Measurements from ENCODE around the gene BMPR1A.

BMPR1A gene

DNA sequence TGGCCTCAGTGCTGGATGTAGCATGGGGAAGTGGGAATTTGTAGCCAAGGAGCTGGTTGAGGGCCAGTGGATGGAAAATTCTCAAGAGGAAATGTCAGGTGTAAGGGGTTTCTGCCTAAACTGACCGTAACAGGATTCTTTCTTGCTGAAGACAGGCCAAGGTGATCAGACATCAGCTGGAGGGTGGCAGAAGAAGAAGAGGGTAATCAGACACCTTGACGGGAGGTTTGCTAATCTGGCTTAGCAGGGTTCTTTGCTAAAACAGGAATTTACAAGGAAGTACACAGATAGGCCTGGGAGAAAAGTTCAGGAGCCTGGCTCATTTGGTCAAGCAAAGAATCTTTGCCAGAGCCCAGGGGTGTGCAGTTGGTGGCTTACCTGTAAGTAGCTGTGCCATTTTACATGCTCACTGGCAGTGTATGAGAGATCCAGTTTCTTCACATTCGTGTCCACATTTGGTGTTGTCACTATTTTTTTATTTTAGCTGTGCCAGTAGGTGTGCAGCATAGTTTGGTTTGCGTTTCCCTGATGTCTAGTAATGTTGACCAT lies 73.7 kb downstream of the BMPR1A start:
- TF ChIP-seq, protein P1, sequence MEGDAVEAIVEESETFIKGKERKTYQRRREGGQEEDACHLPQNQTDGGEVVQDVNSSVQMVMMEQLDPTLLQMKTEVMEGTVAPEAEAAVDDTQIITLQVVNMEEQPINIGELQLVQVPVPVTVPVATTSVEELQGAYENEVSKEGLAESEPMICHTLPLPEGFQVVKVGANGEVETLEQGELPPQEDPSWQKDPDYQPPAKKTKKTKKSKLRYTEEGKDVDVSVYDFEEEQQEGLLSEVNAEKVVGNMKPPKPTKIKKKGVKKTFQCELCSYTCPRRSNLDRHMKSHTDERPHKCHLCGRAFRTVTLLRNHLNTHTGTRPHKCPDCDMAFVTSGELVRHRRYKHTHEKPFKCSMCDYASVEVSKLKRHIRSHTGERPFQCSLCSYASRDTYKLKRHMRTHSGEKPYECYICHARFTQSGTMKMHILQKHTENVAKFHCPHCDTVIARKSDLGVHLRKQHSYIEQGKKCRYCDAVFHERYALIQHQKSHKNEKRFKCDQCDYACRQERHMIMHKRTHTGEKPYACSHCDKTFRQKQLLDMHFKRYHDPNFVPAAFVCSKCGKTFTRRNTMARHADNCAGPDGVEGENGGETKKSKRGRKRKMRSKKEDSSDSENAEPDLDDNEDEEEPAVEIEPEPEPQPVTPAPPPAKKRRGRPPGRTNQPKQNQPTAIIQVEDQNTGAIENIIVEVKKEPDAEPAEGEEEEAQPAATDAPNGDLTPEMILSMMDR (IDR thresholded peaks at IDR 0.05; ENCODE audit: low read length, missing control alignments), result no peak
- H3K4me3 ChIP-seq (replicated peaks; ENCODE audit: low read depth, low read length), result no peak overlapping the region
- no peak for DNase-seq (ENCODE audit: low read depth)

DNA sequence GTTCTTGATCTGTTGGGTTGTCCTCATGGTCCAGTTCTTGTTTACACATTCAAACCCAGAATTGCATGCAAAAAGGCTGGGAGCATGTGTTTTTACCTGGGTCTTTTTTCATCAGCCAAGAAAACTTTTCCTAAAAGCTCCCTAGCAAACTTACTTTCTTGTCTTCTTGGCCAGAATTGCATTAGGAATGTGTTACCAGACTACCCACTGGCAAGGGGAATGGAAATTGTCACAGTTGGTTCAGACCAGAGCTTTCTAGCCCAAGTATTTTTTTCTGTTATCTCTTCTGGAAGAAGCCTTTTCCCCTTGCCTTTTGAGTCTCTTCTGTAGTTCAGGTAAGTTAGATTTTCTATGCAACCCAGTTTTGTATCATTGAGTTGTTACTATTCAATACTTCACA lies 77.5 kb downstream of the BMPR1A start:
- H3K4me3 ChIP-seq (replicated peaks; ENCODE audit: low read depth, low read length), result no peak overlapping the region
- TF ChIP-seq, protein P1 (IDR thresholded peaks at IDR 0.05; ENCODE audit: low read length, missing control alignments), result no peak
- no peak for DNase-seq (ENCODE audit: low read depth)

DNA sequence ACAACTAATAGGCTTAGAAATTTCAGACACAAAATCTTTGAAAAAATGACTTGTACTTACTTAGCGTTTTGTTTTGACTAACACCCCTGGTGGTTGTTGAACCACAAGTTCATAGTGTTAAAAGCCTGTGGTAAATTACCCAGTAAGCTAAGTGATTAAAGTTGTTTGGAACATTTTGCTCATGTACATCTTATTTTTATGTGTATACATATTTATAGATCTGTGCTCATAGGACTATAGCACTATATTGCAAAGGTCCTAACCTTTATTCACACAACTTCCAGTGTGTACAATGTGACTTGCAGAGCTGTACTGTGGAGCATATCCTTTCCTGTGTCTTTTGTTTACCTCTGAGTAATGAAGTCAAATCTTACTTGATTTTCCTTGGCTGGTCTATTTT lies 79.6 kb downstream of the BMPR1A start:
- no peak overlapping the region for H3K4me3 ChIP-seq (replicated peaks; ENCODE audit: low read depth, low read length)
- TF ChIP-seq, protein P1 (IDR thresholded peaks at IDR 0.05; ENCODE audit: low read length, missing control alignments), result no peak
- DNase-seq (ENCODE audit: low read depth), result no peak

- DNase-seq (ENCODE audit: low read depth), result no peak
- no peak overlapping the region for H3K4me3 ChIP-seq (replicated peaks; ENCODE audit: low read depth, low read length)
- TF ChIP-seq, protein P1 (IDR thresholded peaks at IDR 0.05; ENCODE audit: low read length, missing control alignments), result no peak
Observed at GRCh38 chr10:86837663-86838062, 81.2 kb downstream of the BMPR1A start.

DNA sequence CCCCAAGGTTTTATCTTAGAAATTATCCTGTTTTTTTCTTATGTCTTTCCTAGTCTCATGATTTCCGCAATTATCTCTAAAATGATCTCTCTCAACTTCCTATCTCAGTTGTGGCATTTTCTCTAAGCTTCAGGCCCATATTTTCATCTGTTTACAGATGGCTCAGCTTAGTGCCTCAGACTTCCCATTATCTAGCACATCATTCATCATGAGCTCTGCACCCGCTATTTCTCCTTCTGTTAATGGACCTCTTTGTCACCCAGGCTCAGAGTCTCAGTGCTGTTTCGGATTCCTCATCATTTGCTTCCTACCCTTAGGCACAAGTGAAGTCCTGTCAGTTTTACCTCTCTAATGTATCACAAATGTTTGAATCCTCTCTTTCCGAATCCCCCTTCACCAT lies 84.1 kb downstream of the BMPR1A start:
- no peak for DNase-seq (ENCODE audit: low read depth)
- TF ChIP-seq, protein P1 (IDR thresholded peaks at IDR 0.05; ENCODE audit: low read length, missing control alignments), result no peak
- no peak overlapping the region for H3K4me3 ChIP-seq (replicated peaks; ENCODE audit: low read depth, low read length)

GRCh38 chr10:86846088-86846487 lies 89.7 kb downstream of the BMPR1A start:
- DNase-seq (ENCODE audit: low read depth), result no peak
- no peak overlapping the region for H3K4me3 ChIP-seq (replicated peaks; ENCODE audit: low read depth, low read length)
- TF ChIP-seq, protein P1 (IDR thresholded peaks at IDR 0.05; ENCODE audit: low read length, missing control alignments), result no peak

DNA sequence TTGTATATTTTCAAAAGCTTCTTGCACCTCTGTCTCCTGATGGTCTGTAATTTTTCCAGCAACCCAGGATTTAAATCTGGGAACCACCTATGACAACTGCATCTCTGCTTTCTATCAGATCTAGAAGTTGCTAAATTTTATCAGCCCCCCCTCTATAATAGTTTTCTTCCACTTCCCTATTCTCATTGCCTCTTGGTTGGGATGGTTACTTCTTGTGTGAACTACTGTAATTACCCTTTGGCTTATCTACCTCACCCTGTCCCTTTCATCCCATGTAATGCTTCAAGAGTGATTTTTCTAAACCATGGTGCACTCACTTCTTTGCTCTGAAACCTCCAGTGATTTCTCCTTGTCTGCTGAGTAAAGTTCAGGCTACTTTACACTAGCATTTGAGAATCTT lies 92.3 kb downstream of the BMPR1A start:
- no peak for DNase-seq (ENCODE audit: low read depth)
- no peak overlapping the region for H3K4me3 ChIP-seq (replicated peaks; ENCODE audit: low read depth, low read length)
- TF ChIP-seq, protein P1 (IDR thresholded peaks at IDR 0.05; ENCODE audit: low read length, missing control alignments), result no peak
